Activated CD8-positive, alpha-beta memory T cell treated with anti-CD3 and anti-CD28 coated beads for 48 hours (primary cell): ENCODE data around the gene CRIM1.

Experiments
- DNase-seq, 3 experiments: peaks; one replicate each; pipeline ENCODE4 v3.0.0-alpha.2; 2020; ENCODE audit warnings: low read depth in 2 of 3, low spot score in 2 of 3

Gene CRIM1

GRCh38 chr2:36453652-36454051, 98.1 kb downstream of the CRIM1 start:
- DNase-seq: no peak

- DNase-seq: no peak
Measured at GRCh38 chr2:36455011-36455410, 99.4 kb downstream of the CRIM1 start.

GRCh38 chr2:36455788-36456187, 100.2 kb downstream of the CRIM1 start:
- no peak for DNase-seq

- DNase-seq: no peak
Measured at GRCh38 chr2:36456227-36457175, 100.9 kb downstream of the CRIM1 start.

GRCh38 chr2:36458106-36458505, 102.5 kb downstream of the CRIM1 start:
- no peak for DNase-seq

GRCh38 chr2:36459725-36460137, 104.2 kb downstream of the CRIM1 start:
- no peak for DNase-seq

- DNase-seq: no peak
Measured at GRCh38 chr2:36461039-36461681, 105.6 kb downstream of the CRIM1 start.

GRCh38 chr2:36462311-36462935, 106.8 kb downstream of the CRIM1 start:
- DNase-seq: no peak

GRCh38 chr2:36463365-36463764, 107.8 kb downstream of the CRIM1 start:
- DNase-seq: no peak

GRCh38 chr2:36464006-36464721, 108.6 kb downstream of the CRIM1 start:
- DNase-seq: no peak

- no peak for DNase-seq
Measured at GRCh38 chr2:36466135-36466534, 110.6 kb downstream of the CRIM1 start.

GRCh38 chr2:36468463-36469105, 113.0 kb downstream of the CRIM1 start:
- no peak for DNase-seq

GRCh38 chr2:36469106-36469477, 113.5 kb downstream of the CRIM1 start:
- DNase-seq: no peak

GRCh38 chr2:36469710-36470109, 114.1 kb downstream of the CRIM1 start:
- DNase-seq: no peak

GRCh38 chr2:36473230-36473629, 117.7 kb downstream of the CRIM1 start:
- no peak for DNase-seq

GRCh38 chr2:36476411-36476810, 120.8 kb downstream of the CRIM1 start:
- no peak for DNase-seq

GRCh38 chr2:36477315-36477714, 121.7 kb downstream of the CRIM1 start:
- DNase-seq: no peak

GRCh38 chr2:36477746-36478145, 122.2 kb downstream of the CRIM1 start:
- no peak for DNase-seq

GRCh38 chr2:36478332-36478738, 122.8 kb downstream of the CRIM1 start:
- no peak for DNase-seq

GRCh38 chr2:36478999-36479398, 123.4 kb downstream of the CRIM1 start:
- no peak for DNase-seq

- no peak for DNase-seq
Measured at GRCh38 chr2:36479406-36479805, 123.8 kb downstream of the CRIM1 start.
